ENCODE results near the gene ZNF117.
"Not testable (repeated sequence)": the region's sequence is repeated elsewhere in the genome, so short reads cannot be mapped to it uniquely, and the experiment has no call there.

GRCh38 chr7:64950673-64951072 is 40.2 kb downstream of the ZNF117 start:
- not testable (repeated sequence) for TF ChIP-seq POLR2AphosphoS5, POLR2A (IDR thresholded peaks at IDR 0.05)
- TF ChIP-seq, protein P1, sequence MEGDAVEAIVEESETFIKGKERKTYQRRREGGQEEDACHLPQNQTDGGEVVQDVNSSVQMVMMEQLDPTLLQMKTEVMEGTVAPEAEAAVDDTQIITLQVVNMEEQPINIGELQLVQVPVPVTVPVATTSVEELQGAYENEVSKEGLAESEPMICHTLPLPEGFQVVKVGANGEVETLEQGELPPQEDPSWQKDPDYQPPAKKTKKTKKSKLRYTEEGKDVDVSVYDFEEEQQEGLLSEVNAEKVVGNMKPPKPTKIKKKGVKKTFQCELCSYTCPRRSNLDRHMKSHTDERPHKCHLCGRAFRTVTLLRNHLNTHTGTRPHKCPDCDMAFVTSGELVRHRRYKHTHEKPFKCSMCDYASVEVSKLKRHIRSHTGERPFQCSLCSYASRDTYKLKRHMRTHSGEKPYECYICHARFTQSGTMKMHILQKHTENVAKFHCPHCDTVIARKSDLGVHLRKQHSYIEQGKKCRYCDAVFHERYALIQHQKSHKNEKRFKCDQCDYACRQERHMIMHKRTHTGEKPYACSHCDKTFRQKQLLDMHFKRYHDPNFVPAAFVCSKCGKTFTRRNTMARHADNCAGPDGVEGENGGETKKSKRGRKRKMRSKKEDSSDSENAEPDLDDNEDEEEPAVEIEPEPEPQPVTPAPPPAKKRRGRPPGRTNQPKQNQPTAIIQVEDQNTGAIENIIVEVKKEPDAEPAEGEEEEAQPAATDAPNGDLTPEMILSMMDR (IDR thresholded peaks at IDR 0.05), result not testable (repeated sequence)

Data from prostate gland (tissue), 2 donors.